GM19023 (cell line): Measurements from ENCODE around the gene SEPHS1.
"Not testable (repeated sequence)": the region's sequence is repeated elsewhere in the genome, so short reads cannot be mapped to it uniquely, and the experiment has no call there.

Experiments used
- ATAC-seq: cut with Tn5 transposase; IDR thresholded peaks from one replicate; pipeline ENCODE4 v1.9.1; 2021; ENCODE audit warnings: mild to moderate bottlenecking, moderate library complexity; ENCODE audit not compliant: unreplicated experiment

SEPHS1 gene

GRCh38 chr10:13365243-13365642 is 17.1 kb upstream of the SEPHS1 start:
- ATAC-seq = no peak

- no peak for ATAC-seq
These were observed 12.5 kb upstream of the SEPHS1 start for GRCh38 chr10:13360587-13360986.

GRCh38 chr10:13356392-13356791 is 8.3 kb upstream of the SEPHS1 start:
- no peak for ATAC-seq

DNA sequence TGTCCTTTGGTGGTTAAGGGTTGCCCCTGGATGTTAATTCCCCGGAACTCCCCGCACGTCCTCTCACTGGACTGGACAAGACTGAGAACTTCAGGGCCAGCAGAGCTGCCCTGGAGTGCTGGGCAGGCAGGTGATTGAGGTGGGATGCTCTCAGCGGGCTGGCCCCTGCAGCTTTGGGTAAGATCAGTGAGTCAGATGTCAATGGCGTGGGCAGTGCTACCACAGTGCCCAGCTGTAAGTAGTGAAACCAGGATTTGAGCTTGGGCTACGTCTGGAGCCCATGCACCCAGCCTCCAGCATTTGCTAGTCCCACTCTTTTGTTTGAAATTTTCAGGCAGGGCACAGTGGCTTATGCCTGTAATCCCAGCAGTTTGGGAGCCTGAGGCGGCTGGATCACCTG is 6.7 kb upstream of the SEPHS1 start:
- ATAC-seq = no peak

GRCh38 chr10:13352519-13352918 is 4.4 kb upstream of the SEPHS1 start:
- ATAC-seq = no peak

GRCh38 chr10:13351340-13351915 is 3.3 kb upstream of the SEPHS1 start:
- no peak for ATAC-seq

- no peak for ATAC-seq
These were observed 1.6 kb upstream of the SEPHS1 start for GRCh38 chr10:13349463-13350274.

- peak; percentile 62 for ATAC-seq
These were observed 465 bp downstream of the SEPHS1 start for GRCh38 chr10:13347500-13348156.

DNA sequence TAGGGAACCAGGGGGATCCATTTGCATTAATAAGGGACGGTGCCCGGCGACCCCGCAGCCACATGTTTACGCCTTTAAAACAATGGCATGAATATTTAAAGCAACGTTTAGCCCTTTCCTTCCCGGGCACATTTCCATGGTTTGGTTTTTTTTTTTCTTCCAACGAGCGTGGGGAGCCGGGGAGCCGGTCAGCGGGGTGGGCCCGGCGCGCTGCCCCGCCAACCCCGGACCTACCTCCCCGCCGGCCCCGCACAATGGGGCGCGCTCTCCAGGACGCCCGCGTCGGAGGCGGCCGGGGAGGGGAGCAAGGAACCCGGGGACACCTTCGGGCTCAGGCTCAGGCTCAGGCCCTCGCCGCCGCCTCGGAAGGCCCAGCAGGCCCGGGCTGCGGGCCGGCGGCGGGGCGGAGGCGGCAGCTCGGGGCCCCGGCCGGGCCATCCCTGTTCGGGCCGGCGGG is 1.0 kb downstream of the SEPHS1 start:
- peak; percentile 22 for ATAC-seq

DNA sequence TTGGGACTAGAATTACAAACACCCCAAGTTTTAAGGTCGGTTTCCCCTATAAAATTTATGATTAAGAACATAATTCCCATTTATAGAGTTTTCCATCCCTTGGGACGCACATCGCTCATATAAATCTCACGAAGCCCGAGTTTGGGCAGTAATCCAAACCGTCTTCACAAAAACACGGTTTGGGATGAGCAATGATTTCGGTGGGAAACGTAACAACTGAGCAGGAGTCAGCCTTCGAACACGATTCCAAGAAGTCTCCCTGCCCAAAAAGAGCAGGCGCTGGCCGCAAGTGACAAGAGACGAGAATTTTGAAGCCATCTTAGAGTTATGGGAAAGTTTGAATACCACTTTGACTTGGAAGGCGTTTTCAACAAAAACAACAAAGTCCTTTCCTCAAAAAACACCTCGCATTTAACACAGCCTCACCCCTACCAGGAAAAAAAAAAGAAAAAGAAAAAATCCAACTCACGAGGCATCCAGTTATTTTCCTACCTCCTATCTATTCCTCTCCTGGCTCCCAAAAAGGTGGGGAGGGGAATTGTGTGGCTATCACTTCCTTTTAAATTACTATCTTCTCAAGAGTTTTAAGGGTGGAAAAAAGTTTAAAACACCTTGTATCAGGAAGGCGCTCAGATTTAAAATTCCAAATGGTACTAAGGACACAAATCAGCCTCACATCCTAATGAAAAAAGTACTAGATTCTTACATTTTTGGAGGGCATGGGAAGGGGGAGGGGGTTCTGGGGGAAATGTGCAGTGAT is 1.6 kb downstream of the SEPHS1 start:
- ATAC-seq = no peak

- ATAC-seq = peak; percentile 94
These were observed 7.3 kb downstream of the SEPHS1 start for GRCh38 chr10:13340626-13341376.

DNA sequence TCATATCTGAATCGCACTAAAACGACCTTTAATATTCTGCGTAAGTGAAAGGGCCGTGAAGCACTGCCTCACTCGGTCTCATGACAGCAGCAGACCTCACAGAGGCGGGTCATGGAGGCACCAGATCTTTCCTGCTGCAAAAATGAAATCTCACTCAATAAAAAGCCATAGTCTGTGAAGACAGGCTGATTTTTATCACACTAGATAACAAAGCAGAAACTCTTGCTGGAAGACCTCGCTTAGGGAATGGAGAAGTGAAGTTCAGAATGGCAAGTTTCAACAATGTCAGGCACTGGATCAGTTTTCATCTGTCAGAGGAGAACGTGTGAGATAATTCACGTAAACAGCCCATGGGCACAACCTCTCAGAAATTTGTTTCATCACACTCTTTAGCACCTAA is 8.0 kb downstream of the SEPHS1 start:
- no peak for ATAC-seq

GRCh38 chr10:13338390-13339110 is 9.5 kb downstream of the SEPHS1 start:
- no peak for ATAC-seq

- ATAC-seq = no peak
These were observed 10.3 kb downstream of the SEPHS1 start for GRCh38 chr10:13337827-13338196.

- no peak for ATAC-seq
These were observed 10.8 kb downstream of the SEPHS1 start for GRCh38 chr10:13337128-13337826.

DNA sequence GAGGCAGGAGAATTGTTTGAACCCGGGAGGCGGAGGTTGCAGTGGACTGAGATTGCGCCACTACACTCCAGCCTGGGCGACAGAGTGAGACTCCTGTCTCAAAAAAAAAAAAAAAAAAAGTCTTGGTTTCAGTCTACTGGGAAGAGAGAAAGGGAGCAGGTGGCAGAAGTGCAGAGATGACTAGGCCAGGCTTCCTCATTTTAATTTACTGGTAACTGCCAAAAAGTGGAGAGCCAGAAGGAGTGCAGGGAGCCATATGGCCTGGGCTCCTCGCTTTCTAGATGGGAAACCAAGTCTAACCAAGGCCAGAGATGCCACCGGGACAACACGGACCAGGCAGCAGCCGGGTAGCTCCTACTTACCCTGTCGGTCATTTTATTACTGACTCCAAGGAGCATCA is 12.2 kb downstream of the SEPHS1 start:
- no peak for ATAC-seq

- ATAC-seq = no peak
These were observed 13.5 kb downstream of the SEPHS1 start for GRCh38 chr10:13334556-13334955.

- no peak for ATAC-seq
These were observed 16.4 kb downstream of the SEPHS1 start for GRCh38 chr10:13331646-13332045.

DNA sequence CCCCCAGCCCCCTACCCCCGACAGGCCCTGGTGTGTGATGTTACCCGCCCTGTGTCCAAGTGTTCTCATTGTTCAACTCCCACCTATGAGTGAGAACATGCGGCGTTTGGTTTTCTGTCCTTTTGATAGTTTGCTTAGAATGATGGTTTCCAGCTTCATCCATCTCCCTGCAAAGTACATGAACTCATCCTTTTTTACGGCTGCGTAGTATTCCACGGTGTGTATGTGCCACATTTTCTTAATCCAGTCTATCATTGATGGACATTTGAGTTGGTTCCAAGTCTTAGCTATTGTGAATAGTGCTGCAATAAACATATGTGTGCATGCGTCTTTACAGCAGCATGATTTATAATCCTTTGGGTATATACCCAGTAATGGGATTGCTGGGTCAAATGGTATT is 17.1 kb downstream of the SEPHS1 start:
- not testable (repeated sequence) for ATAC-seq
